Mucosa of descending colon (tissue), 3 donors: ENCODE measurements around the gene ARID1A. TPM values are rescaled to one million over a fixed set of nuclear protein-coding genes. Genes with fewer than 3 reads are reported as not detected.
A peak's percentile ranks its signal among the peaks of the same experiment; 100 is the strongest.

ENCODE experiments used
- ATAC-seq: fragments of 200-7000 bp; cut with Tn5 transposase; one replicate; pipeline ENCODE4 v1.9.1; 2020; ENCODE audit warnings: mild to moderate bottlenecking, moderate library complexity
- DNase-seq, 3 donors: peaks; one replicate each; pipeline ENCODE4 v3.0.0-alpha.2; 2020
- H3K36me3 ChIP-seq: fragments of 200-600 bp; one replicate; pipeline ENCODE4 v1.8.0; 2021; ENCODE audit warnings: low read depth, mild to moderate bottlenecking
- H3K4me1 ChIP-seq: fragments of 200-600 bp; one replicate; pipeline ENCODE4 v1.8.0; 2021; ENCODE audit warnings: low read depth, mild to moderate bottlenecking
- H3K4me3 ChIP-seq: fragments of 200-600 bp; one replicate; pipeline ENCODE4 v1.8.0; 2021; ENCODE audit warnings: mild to moderate bottlenecking
- H3K9me3 ChIP-seq: fragments of 200-600 bp; one replicate; pipeline ENCODE4 v1.8.0; 2021; ENCODE audit warnings: mild to moderate bottlenecking
- intact Hi-C, 2 donors: fragments of 100-400 bp; cut with DNase I in 1 of 2; cut with micrococcal nuclease in 1 of 2; formaldehyde crosslinking; loops; one replicate each; pipeline versions ENCODE4 v1.11.0 to v1.11.1; 2022; cut with DNase I, micrococcal nuclease
- total RNA-seq, 3 donors: library from RNA; stranded (reverse); fragmentation: NEBNext Ultra II Directional in 2 of 3; extraction: Animal tissue kit (Norgen Biotek cat#: 25700) in 2 of 3; gene quantifications; one replicate each; pipeline versions ENCODE4 v1.2.1 to v1.2.4, GENCODE V29; 2021 to 2023
- TF ChIP-seq, protein P1 (sequence below): fragments of 200-600 bp; IDR thresholded peaks from one replicate; pipeline ENCODE4 v1.8.0; 2022; ENCODE audit warnings: antibody characterized with exemption, mild to moderate bottlenecking
- donor health status: DM: no; HTN: no; CAD: no; lungs with moderate emphysema.
- donor health status: DM: no; HTN: no; CAD: no.
- donor health status: DM: no; HTN: yes; CAD: no.

Gene ARID1A
- total RNA-seq, 3 donors from 2014 or later, result 59.9 to 81.2 (median 65.4) TPM

GRCh38 chr1:26748351-26748750, 52.5 kb downstream of the ARID1A start:
- no peaks in the 10 kb centered on the region for H3K9me3 ChIP-seq
- H3K4me1 ChIP-seq, result peaks cover 10% of the 10 kb centered on the region
- TF ChIP-seq, protein P1, sequence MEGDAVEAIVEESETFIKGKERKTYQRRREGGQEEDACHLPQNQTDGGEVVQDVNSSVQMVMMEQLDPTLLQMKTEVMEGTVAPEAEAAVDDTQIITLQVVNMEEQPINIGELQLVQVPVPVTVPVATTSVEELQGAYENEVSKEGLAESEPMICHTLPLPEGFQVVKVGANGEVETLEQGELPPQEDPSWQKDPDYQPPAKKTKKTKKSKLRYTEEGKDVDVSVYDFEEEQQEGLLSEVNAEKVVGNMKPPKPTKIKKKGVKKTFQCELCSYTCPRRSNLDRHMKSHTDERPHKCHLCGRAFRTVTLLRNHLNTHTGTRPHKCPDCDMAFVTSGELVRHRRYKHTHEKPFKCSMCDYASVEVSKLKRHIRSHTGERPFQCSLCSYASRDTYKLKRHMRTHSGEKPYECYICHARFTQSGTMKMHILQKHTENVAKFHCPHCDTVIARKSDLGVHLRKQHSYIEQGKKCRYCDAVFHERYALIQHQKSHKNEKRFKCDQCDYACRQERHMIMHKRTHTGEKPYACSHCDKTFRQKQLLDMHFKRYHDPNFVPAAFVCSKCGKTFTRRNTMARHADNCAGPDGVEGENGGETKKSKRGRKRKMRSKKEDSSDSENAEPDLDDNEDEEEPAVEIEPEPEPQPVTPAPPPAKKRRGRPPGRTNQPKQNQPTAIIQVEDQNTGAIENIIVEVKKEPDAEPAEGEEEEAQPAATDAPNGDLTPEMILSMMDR, result no peak
- no peak overlapping the region for H3K4me3 ChIP-seq
- DNase-seq (no peak), ATAC-seq (no peak)
- H3K36me3 ChIP-seq, result peaks cover 3% of the 10 kb centered on the region
- intact Hi-C loops, result no loop called here

DNA sequence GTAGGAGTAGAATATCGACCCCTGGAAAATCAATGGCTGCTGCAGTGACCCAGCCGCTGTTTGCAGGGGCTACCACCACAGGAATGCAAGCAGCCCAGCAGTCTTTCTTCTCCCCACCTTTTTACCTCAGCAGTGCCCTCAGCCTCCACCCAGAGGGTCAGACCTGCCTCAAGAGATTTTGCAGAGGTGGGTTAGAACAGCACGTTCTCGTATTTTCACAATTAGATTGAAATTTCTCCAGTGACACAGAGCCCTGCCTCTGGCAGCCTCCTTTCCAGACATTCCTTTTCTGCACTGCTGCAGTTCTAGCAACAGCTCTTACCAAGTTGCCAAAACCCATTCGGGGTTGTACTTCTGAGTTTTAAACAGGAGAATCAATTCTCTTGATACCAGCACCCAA, 53.6 kb downstream of the ARID1A start:
- H3K36me3 ChIP-seq, result peaks cover 4% of the 10 kb centered on the region
- no peak overlapping the region for H3K4me3 ChIP-seq
- intact Hi-C loops, result no loop called here
- TF ChIP-seq, protein P1, result no peak
- peaks cover 7% of the 10 kb centered on the region for H3K4me1 ChIP-seq
- no peaks in the 10 kb centered on the region for H3K9me3 ChIP-seq
- DNase-seq (no peak), ATAC-seq (no peak)

DNA sequence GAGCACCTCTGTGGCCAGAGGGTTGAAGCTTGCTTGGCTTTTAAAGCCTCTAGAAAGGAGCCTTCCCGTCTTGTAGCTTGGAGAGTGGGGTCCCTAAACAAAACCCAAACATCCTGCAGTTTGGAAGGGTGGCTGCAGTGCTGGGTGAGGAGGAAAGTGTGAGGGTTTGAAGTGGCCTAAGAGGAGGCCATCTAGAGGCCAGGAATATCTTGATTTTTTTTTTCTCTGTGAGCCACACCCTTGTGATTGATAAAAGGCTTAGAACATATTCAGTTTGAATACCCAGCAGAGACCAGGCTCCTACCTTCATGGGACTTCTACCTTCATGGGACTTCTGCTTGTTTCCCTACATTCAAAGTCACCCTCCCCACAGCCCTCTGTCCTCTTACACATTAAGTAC, 54.6 kb downstream of the ARID1A start:
- Histone ChIP-seq H3K4me3 (no peak overlapping the region), H3K36me3 (peaks cover 4% of the 10 kb centered on the region), H3K9me3 (no peaks in the 10 kb centered on the region), H3K4me1 (no peaks in the 10 kb centered on the region)
- no peak for DNase-seq
- intact Hi-C loops, result no loop called here
- ATAC-seq, result peak; percentile 36
- TF ChIP-seq, protein P1, result no peak

DNA sequence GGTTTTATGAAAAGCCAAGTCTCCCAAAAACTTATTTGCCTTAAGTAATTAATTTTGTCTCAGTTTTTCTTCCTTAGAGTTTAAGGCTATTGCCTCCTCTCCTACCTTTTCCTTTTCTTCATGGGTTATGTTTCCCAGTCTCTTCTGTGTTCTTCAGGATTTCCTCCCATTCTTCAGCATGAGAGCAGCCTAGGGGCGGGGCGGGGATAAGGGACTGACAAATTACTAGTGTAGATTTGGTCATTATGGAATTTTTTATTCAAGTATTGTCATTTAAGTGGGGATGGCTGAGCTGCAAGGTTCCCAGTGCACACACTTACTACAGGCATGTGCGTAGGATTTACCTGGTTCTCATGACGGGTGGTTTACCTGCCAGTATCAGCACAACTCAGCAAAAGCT, 56.7 kb downstream of the ARID1A start:
- H3K4me1 ChIP-seq, result no peaks in the 10 kb centered on the region
- intact Hi-C loops, result no loop called here
- TF ChIP-seq, protein P1, result no peak

DNA sequence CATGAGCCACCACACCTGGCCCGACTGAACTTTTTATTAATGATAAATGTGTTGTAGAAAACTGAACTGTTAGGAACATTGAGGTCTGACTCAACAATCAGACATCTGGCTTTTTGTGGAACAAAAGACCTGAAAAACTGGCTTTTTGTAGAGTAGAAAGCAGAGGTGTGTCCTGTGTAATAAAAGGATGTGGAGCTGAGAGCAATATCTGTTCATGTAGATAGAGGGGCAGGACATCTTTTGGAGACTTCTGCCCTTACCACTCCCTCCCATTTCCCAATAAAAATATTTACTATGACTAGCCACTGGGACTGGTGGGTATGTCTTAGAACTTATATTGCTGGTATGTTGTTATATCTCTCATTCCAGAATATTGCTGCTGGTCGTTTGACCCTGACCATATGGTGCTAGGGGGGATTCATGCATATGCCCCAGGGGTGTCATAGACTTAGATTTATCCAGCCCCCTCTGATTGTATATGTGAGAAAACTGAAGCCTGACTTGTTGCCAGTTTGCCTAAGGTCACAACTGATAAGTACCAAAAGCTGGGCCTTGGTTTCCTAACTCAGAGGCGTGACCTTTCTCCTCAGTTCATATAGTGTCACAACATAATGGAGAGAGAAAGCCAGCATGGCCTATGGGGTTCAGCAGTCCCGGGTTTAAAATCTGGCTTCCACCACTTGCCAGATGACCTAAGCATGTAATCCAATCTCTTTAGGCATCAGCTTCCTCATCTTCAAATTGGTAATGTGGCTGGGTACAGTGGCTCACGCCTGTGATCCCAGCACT, 58.5 kb downstream of the ARID1A start:
- Histone ChIP-seq H3K4me3 (no peak overlapping the region), H3K4me1 (no peaks in the 10 kb centered on the region), H3K36me3 (peaks cover 4% of the 10 kb centered on the region), H3K9me3 (no peaks in the 10 kb centered on the region)
- no peak for ATAC-seq
- intact Hi-C loops, result no loop called here
- TF ChIP-seq, protein P1, result no peak
- no peak for DNase-seq

More for the DNA sequence above, 56.7 kb downstream of the ARID1A start:
- no peak for ATAC-seq
- Histone ChIP-seq H3K9me3 (no peaks in the 10 kb centered on the region), H3K36me3 (peaks cover 4% of the 10 kb centered on the region), H3K4me3 (no peak overlapping the region)
- no peak for DNase-seq
